ENCODE data around the gene LAMC1.
"Not testable (repeated sequence)": the region's sequence is repeated elsewhere in the genome, so short reads cannot be mapped to it uniquely, and the experiment has no call there.

The LAMC1 gene

GRCh38 chr1:183070234-183070922 is 47.2 kb downstream of the LAMC1 start:
- no peak for FAIRE-seq

GRCh38 chr1:183070923-183071618 is 47.9 kb downstream of the LAMC1 start:
- FAIRE-seq: peak; percentile 38

More at GRCh38 chr1:183070234-183070922, 47.2 kb downstream of the LAMC1 start:
- TF ChIP-seq POLR2AphosphoS5 (IDR thresholded peaks at IDR 0.05; ENCODE audit: low read depth, low read length) (no peak), TAF1 (IDR thresholded peaks at IDR 0.05; ENCODE audit: borderline replicate concordance, low read depth, low read length) (no peak), POLR2A (IDR thresholded peaks at IDR 0.05; ENCODE audit: low read depth, low read length) (no peak)
- no peak for DNase-seq (ENCODE audit: insufficient read length)

DNA sequence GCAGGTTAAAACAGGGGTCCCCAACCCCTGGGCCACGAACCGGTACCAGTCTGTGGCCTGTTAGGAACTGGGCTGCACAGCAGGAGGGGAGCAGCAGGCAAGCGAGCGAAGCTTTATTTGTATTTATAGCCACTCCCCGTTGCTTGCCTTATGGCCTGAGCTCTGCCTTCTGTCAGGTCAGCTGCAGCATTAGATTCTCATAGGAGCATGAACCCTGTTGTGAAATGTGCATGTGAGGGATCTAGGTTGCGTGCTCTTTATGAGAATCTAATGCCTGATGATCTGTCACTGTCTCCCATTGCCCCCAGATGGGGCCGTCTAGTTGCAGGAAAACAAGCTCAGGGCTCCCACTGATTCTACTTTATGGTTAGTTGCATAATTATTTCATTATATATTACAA is 49.4 kb downstream of the LAMC1 start:
- FAIRE-seq; DNase-seq (ENCODE audit: insufficient read length): not testable (repeated sequence)

More at GRCh38 chr1:183070923-183071618, 47.9 kb downstream of the LAMC1 start:
- peak; percentile 29 for DNase-seq (ENCODE audit: insufficient read length)
- TF ChIP-seq POLR2AphosphoS5 (IDR thresholded peaks at IDR 0.05; ENCODE audit: low read depth, low read length) (no peak), POLR2A (IDR thresholded peaks at IDR 0.05; ENCODE audit: low read depth, low read length) (no peak), TAF1 (IDR thresholded peaks at IDR 0.05; ENCODE audit: borderline replicate concordance, low read depth, low read length) (no peak)

DNA sequence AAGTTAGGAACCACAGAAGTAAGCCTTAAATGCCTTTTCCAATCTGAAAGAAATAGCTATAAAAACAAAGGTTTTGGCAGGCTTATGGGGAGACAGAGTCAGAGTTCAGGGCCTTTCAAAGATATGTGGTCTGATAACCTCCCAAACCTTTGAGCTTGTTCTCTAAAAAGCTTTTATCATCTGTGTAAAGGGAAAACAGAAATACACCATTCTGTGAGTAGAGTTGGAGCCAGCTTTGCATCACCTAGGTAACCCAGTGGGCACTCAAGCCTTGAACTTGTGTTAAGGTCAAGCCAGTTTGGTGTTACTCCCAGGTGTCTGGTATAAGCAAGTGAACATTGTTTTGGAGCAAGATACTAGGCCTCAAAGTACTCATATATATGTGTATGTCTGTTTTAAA is 50.1 kb downstream of the LAMC1 start:
- TF ChIP-seq POLR2AphosphoS5 (IDR thresholded peaks at IDR 0.05; ENCODE audit: low read depth, low read length) (no peak), TAF1 (IDR thresholded peaks at IDR 0.05; ENCODE audit: borderline replicate concordance, low read depth, low read length) (no peak), POLR2A (IDR thresholded peaks at IDR 0.05; ENCODE audit: low read depth, low read length) (no peak)
- DNase-seq (ENCODE audit: insufficient read length) (no peak), FAIRE-seq (no peak)

- TF ChIP-seq POLR2AphosphoS5 (IDR thresholded peaks at IDR 0.05; ENCODE audit: low read depth, low read length) (no peak), POLR2A (IDR thresholded peaks at IDR 0.05; ENCODE audit: low read depth, low read length) (no peak), TAF1 (IDR thresholded peaks at IDR 0.05; ENCODE audit: borderline replicate concordance, low read depth, low read length) (no peak)
- FAIRE-seq (no peak), DNase-seq (ENCODE audit: insufficient read length) (no peak)
These were observed 51.0 kb downstream of the LAMC1 start for GRCh38 chr1:183074215-183074614.

DNA sequence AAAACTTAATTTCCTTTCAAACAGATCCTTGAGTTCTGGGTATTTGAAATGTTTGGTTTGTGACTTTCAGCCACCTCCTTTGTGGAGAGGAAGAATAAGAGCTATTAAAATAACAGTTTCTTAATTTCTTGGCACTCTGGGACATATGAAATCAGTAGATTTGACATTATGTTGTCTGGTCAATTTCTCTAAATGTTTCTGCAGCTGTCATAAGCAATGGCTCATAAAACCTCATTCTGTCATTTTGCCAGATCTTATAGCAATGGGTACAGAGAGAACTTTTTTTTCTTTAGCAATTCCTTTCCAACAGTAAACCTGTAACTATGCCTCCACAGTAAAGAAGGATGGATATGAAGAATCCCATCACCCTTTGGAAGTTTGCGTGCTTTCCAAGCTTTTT is 52.6 kb downstream of the LAMC1 start:
- TF ChIP-seq POLR2A (IDR thresholded peaks at IDR 0.05; ENCODE audit: low read depth, low read length) (no peak), TAF1 (IDR thresholded peaks at IDR 0.05; ENCODE audit: borderline replicate concordance, low read depth, low read length) (no peak), POLR2AphosphoS5 (IDR thresholded peaks at IDR 0.05; ENCODE audit: low read depth, low read length) (no peak)
- DNase-seq (ENCODE audit: insufficient read length) (no peak), FAIRE-seq (no peak)

DNA sequence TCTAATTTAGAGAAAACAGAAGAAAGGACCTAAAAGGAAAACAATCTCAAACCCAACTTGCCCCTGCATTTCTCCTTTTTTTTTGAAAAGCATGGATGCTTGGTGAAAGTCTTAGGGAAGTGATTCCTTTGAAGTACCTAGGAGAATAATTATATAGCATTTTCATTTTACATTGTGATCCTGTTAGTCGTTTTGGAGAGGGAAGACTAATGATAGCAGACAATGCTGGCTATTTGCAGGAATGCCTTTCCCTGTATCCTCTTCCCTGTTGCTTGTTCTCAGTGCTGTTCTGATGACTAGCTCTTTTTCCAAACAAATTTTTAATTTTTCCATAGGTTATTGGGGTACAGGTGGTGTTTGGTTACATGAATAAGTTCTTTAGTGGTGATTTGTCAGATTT is 53.9 kb downstream of the LAMC1 start:
- no peak for TF ChIP-seq POLR2A (IDR thresholded peaks at IDR 0.05; ENCODE audit: low read depth, low read length)
- no peak for TF ChIP-seq POLR2AphosphoS5 (IDR thresholded peaks at IDR 0.05; ENCODE audit: low read depth, low read length)
- TF ChIP-seq TAF1 (IDR thresholded peaks at IDR 0.05; ENCODE audit: borderline replicate concordance, low read depth, low read length): no peak
- no peak for DNase-seq (ENCODE audit: insufficient read length)
- no peak for FAIRE-seq

DNA sequence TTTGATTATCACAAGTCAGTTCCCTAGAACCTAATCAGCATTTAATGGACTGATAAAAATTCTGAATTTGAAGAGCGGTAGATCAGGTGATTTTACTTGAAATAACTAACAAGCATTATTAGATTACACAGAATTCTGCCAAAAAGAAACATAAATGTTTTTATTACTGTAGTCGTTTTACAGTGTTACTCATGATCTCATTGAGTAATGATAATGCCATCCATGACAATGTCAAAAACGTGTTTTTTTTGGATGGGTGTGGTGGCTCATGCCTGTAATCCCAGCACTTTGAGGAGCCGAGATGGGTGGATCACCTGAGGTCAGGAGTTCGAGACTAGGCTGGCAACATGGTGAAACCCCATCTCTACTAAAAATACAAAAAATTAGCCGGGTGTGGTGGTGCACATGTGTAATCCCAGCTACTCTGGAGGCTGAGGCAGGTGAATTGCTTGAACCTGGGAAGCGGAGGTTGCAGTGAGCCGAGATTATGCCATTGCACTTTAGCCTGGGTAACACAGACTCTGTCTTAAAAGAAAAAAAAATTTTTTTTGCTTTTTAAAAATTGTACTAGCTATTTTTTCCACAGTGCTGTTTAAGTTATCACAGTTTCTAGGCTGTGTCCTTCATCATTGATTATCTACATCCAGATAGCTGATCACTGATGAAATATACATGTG is 56.6 kb downstream of the LAMC1 start:
- no peak for FAIRE-seq
- no peak for DNase-seq (ENCODE audit: insufficient read length)
- no peak for TF ChIP-seq POLR2AphosphoS5 (IDR thresholded peaks at IDR 0.05; ENCODE audit: low read depth, low read length)
- no peak for TF ChIP-seq TAF1 (IDR thresholded peaks at IDR 0.05; ENCODE audit: borderline replicate concordance, low read depth, low read length)
- no peak for TF ChIP-seq POLR2A (IDR thresholded peaks at IDR 0.05; ENCODE audit: low read depth, low read length)

GRCh38 chr1:183080406-183080805 is 57.2 kb downstream of the LAMC1 start:
- TF ChIP-seq TAF1 (IDR thresholded peaks at IDR 0.05; ENCODE audit: borderline replicate concordance, low read depth, low read length) (no peak), POLR2A (IDR thresholded peaks at IDR 0.05; ENCODE audit: low read depth, low read length) (no peak), POLR2AphosphoS5 (IDR thresholded peaks at IDR 0.05; ENCODE audit: low read depth, low read length) (no peak)
- FAIRE-seq: no peak
- no peak for DNase-seq (ENCODE audit: insufficient read length)

- FAIRE-seq: no peak
- DNase-seq (ENCODE audit: insufficient read length): no peak
- TF ChIP-seq TAF1 (IDR thresholded peaks at IDR 0.05; ENCODE audit: borderline replicate concordance, low read depth, low read length): no peak
These were observed 58.3 kb downstream of the LAMC1 start for GRCh38 chr1:183081402-183082120.

GRCh38 chr1:183082650-183083049 is 59.4 kb downstream of the LAMC1 start:
- FAIRE-seq: no peak
- DNase-seq (ENCODE audit: insufficient read length): no peak
- no peak for TF ChIP-seq POLR2A (IDR thresholded peaks at IDR 0.05; ENCODE audit: low read depth, low read length)
- no peak for TF ChIP-seq TAF1 (IDR thresholded peaks at IDR 0.05; ENCODE audit: borderline replicate concordance, low read depth, low read length)
- no peak for TF ChIP-seq POLR2AphosphoS5 (IDR thresholded peaks at IDR 0.05; ENCODE audit: low read depth, low read length)

All from GM12892 (cell line).